MV-4-11 (cell line): ENCODE data around the gene SLC25A14.

Source experiments
- DNase-seq: peaks from one replicate; lab custom pipeline; 2025; lab: John Stamatoyannopoulos, UW

The SLC25A14 gene

DNA sequence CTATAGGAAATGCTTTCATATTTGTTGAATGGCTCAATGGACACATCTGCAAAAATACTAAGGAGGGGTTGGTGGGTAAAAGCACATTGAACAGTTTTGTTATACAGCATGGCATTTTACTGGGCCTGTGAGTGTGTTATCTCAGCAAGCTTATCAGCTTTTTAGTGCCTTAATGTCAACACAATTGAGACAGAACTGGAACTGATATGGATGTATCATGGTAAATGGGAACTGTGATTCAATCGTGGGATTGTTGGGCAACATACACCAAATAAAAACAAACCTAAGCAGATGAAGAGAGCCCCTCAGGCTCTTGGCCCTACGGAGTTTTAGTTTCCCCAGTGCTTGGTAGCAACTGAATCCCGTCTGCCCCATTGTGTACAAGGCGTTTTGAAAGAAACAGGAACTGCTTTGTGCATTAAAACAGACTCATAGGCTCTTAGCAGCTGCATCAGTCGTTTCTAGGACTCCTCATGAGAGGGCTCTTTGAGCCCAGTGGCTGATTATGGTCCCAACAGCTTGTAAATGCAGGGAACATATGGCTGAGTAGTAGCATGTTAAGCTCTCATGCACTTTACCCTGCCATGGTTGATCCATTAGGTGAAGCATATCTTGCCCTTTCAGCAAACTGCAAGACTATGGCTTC is 38.4 kb downstream of the SLC25A14 start:
- peak; percentile 50 for DNase-seq

DNA sequence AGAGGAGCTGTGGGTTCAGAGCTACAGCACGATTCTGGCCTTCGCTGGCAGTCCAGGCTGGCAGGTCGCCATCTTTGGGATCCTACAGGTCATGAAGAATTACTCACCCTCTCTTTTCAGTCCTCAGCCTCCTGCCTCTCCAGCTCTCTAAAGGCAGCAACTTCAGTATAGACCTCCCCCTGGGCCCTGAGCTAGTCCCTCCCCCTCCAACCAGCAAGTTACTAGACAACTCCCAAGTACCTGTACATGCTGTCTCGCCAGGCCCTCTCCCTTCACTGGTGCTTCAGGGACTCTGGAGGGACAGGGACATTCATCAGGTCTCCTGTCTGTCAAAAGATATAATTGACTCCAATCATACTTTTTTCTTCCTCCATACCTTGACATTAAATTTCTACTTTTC is 45.8 kb downstream of the SLC25A14 start, which contains the start of gene GPR119:
Gene GPR119 (minus strand): TSS at position 155 of the 400 bp plus-strand sequence. CDS start 227 bp downstream, outside the sequence.
- no peak for DNase-seq

DNA sequence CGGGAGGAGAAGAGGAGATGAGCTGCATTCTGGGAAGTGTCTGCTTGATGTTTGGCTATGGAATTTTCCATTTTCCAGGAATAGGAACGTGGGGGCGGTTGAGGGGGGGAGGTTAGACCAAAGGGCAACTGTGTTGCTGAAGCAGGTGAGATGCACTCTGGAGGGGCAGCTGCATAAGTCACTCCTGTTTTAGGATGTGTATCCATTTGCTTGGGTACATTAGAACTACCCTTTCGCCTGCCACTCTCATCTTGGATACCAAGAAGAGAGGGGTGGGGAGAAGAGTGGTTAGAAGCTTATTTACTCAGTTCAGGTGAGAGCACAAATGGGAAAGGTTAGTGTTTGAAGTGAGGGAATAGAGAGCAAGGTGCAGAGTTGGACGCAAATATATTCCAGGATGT is 46.7 kb downstream of the SLC25A14 start:
- no peak for DNase-seq

DNA sequence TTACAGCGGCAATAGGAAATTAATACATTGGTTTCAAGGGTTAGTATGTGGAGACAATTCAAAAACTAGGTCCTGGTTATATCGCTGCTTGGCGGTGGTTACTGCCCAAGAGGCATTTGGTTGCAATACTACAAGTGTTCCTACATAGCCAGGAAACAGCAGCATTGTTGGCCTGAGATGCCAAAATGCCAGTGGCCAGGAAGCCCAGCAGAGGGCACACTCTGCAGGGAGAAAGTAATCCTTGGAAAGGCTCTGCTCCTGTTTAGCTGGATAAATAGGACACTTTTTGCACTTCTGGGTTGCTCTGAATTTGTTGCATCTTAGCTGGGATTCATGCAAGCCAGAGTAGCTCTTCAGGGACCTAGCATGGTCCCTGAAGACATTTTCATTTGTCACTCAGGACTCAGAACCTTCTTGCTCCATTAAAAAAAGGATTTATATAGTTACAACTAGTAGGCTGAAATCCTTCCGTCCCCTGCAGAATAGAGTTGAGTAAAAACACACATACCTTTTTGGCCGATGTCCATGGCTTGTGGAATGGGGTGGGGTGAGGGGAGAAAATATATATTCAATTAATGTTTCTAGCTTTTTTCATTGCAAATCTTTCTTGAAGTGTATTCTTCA is 53.8 kb downstream of the SLC25A14 start:
- DNase-seq = peak; percentile 4

DNA sequence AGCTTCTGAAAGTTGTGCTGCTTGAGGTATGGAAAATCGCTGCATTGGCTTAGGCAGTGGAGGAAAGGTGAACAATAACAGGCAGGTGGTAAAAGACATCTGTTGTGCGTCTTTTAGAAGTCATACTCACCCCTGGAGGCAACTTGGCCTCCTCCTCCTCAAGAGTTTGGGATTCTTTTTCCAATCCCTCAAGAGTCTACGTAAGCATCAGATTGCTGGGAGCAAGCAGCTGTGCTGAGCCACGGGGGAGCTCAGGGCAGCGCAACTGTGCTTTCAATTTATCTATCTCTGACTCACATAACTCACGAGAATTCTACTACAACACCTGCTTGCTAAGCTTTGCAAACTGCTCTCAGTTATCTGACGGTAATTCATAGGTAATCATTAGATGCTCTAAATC is 55.6 kb downstream of the SLC25A14 start:
- no peak for DNase-seq

GRCh38 chrX:130401415-130402207 is 61.9 kb downstream of the SLC25A14 start, which contains the start of gene RBMX2:
RBMX2 (plus strand) TSS chrX:130401987; CDS start chrX:130402033, 46 bp downstream.
- DNase-seq = peak; percentile 61

- DNase-seq = no peak
These were observed 62.5 kb downstream of the SLC25A14 start for GRCh38 chrX:130402208-130402684.

DNA sequence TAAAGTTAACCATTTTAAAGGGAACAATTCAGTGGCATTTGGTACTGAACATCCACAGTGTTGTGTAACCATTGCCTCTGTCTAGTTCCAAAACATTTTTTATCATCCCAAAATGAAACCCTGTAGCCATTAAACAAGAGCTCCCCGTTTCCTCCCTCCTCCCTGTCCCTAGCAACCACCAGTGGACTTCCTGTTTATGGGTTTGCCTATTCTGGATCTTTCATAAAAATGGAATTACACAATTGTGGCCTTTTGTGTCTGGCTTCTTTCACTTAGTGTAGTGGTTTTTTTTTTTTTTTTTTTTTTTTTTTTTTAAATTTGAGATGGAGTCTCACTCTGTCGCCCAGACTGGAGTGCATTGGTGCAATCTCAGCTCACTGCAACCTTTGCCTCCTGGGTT is 73.7 kb downstream of the SLC25A14 start:
- DNase-seq = peak; percentile 87

GRCh38 chrX:130414800-130415199 is 75.1 kb downstream of the SLC25A14 start:
- DNase-seq = no peak

DNA sequence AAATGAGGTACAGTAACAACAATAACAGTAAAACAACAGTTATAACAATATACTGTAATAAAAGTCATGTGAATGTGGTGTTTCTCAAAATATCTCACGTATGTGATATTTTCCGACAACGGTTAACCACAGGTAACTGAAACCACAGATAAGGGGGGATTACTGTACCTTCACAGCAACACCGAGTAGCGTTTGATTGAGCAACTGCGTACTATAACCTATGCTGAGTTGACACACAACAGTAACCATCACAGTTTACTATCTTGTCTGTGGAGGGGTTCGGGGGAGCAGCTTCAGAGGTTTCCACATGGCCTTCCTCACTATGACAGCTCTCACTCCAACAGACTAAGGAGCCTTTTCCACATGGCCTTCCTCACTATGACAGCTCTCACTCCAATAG is 75.5 kb downstream of the SLC25A14 start:
- no peak for DNase-seq

DNA sequence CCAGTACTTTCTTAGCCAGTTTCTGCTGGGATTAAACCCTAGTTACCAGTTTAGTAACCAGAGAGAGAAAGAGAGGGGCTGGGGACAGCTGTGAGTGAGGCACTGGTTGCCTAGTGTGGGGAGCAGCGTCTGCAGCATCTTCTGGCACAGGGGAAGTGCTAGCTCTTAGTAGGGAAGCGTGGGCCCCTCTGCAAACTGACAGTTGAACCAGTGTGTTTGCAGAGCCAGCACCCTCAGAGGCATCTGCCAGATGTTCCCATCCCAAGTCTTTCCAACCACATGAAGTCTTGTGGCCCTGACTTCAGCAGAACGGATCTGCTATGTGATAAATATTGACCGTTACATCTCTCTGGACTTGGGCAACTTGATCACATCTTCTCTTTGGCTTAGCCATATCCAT is 77.1 kb downstream of the SLC25A14 start:
- DNase-seq = peak; percentile 61

DNA sequence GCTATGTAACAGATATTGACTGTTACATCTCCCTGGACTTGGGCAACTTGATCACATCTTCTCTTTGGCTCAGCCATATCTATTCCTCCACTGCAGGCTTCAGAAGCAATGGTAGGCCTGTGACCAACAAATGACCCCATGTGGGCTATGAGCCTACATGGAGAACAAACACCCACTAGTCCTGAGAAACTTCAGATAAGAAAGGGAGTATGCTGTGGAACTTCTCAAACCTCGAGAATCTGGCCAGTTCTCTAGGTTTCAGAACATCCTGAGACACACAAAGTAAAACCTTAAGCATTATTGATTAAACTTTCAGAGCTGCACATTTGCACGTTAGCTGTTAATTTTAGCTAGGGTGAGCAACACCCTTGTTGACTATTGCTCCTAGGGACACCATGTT is 78.3 kb downstream of the SLC25A14 start:
- DNase-seq = no peak

- no peak for DNase-seq
These were observed 79.0 kb downstream of the SLC25A14 start for GRCh38 chrX:130418740-130419139.

- DNase-seq = no peak
These were observed 79.5 kb downstream of the SLC25A14 start for GRCh38 chrX:130419263-130419662.
